HEK293T (cell line): ENCODE measurements around the gene ARHGAP6.

Source experiments
- ARNT ChIP-seq: fragments of 450-650 bp; IDR thresholded peaks from 2 replicates; pipeline ENCODE4 v1.6.1; 2017; ENCODE audit warnings: mild to moderate bottlenecking
- BHLHE40 ChIP-seq: fragments of 450-650 bp; IDR thresholded peaks from 2 replicates; pipeline ENCODE4 v1.6.1; 2016; ENCODE audit warnings: mild to moderate bottlenecking, moderate library complexity, borderline replicate concordance
- CTBP1 ChIP-seq: fragments of 450-650 bp; IDR thresholded peaks from 2 replicates; pipeline ENCODE4 v1.6.1; 2016; ENCODE audit warnings: borderline replicate concordance
- FOXK2 ChIP-seq: fragments of 450-650 bp; IDR thresholded peaks from 2 replicates; pipeline ENCODE4 v1.6.1; 2016; ENCODE audit warnings: mild to moderate bottlenecking
- FOXM1 ChIP-seq: fragments of 450-650 bp; IDR thresholded peaks from 2 replicates; pipeline ENCODE4 v1.6.1; 2017; ENCODE audit warnings: mild to moderate bottlenecking, borderline replicate concordance
- HDGF ChIP-seq: fragments of 450-650 bp; IDR thresholded peaks from 2 replicates; pipeline ENCODE4 v1.6.1; 2017; ENCODE audit warnings: antibody characterized with exemption, borderline replicate concordance
- L3MBTL2 ChIP-seq: fragments of 450-650 bp; conservative IDR thresholded peaks from 2 replicates; pipeline ENCODE4 v1.6.1; 2016; ENCODE audit warnings: mild to moderate bottlenecking
- LEF1 ChIP-seq: fragments of 450-650 bp; IDR thresholded peaks from 2 replicates; pipeline ENCODE4 v1.6.1; 2017; ENCODE audit warnings: mild to moderate bottlenecking, borderline replicate concordance
- NFRKB ChIP-seq: fragments of 450-650 bp; IDR thresholded peaks from 2 replicates; pipeline ENCODE4 v1.6.1; 2016; ENCODE audit warnings: mild to moderate bottlenecking, moderate library complexity
- SP1 ChIP-seq: fragments of 450-650 bp; IDR thresholded peaks from 2 replicates; pipeline ENCODE4 v1.6.1; 2017
- SUZ12 ChIP-seq: fragments of 450-650 bp; IDR thresholded peaks from 2 replicates; pipeline ENCODE4 v1.6.1; 2016; ENCODE audit warnings: mild to moderate bottlenecking
- ZNF384 ChIP-seq: fragments of 450-650 bp; IDR thresholded peaks from 2 replicates; pipeline ENCODE4 v1.6.1; 2016

GRCh38 chrX:11533199-11533651 is 132.5 kb downstream of the ARHGAP6 start:
- TF ChIP-seq LEF1: no peak
- no peak for TF ChIP-seq SUZ12
- TF ChIP-seq SP1: no peak
- no peak for TF ChIP-seq FOXK2
- TF ChIP-seq NFRKB: no peak
- TF ChIP-seq CTBP1: no peak
- TF ChIP-seq BHLHE40: no peak
- no peak for TF ChIP-seq L3MBTL2
- TF ChIP-seq HDGF: no peak
- no peak for TF ChIP-seq ZNF384
- no peak for TF ChIP-seq FOXM1
- no peak for TF ChIP-seq ARNT
